ENCODE measurements around the gene CLCF1. TPM values are rescaled to one million over a fixed set of nuclear protein-coding genes. Genes with fewer than 3 reads are reported as not detected.
A peak's percentile ranks its signal among the peaks of the same experiment; 100 is the strongest.

Gene CLCF1
- total and polyA plus RNA-seq, 8 donors = 1.3 to 11.2 (median 2.6) TPM

- DNase-seq (peak in 3 of 6 donors; percentile 55 to 70 (median 67)), ATAC-seq (peak; percentile 79 to 87 (median 86)), FAIRE-seq (no peak)
- intact Hi-C loops (cut with DNase I) = loop anchor here in 1 of 3 donors (5.0 kb wide), 1 partner anchor 36 kb away; no protein-coding TSS in a partner anchor
- TF ChIP-seq, protein P1, sequence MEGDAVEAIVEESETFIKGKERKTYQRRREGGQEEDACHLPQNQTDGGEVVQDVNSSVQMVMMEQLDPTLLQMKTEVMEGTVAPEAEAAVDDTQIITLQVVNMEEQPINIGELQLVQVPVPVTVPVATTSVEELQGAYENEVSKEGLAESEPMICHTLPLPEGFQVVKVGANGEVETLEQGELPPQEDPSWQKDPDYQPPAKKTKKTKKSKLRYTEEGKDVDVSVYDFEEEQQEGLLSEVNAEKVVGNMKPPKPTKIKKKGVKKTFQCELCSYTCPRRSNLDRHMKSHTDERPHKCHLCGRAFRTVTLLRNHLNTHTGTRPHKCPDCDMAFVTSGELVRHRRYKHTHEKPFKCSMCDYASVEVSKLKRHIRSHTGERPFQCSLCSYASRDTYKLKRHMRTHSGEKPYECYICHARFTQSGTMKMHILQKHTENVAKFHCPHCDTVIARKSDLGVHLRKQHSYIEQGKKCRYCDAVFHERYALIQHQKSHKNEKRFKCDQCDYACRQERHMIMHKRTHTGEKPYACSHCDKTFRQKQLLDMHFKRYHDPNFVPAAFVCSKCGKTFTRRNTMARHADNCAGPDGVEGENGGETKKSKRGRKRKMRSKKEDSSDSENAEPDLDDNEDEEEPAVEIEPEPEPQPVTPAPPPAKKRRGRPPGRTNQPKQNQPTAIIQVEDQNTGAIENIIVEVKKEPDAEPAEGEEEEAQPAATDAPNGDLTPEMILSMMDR (IDR thresholded peaks at IDR 0.05) = peak; percentile 28 to 52 (median 47)
- Histone ChIP-seq H3K36me3 (no peaks in the 10 kb centered on the region), H3K4me1 (peaks cover 20 to 32% (median 23%) of the 10 kb centered on the region in 3 donors), H3K27me3 (no peaks in the 10 kb centered on the region), H3K9me3 (no peaks in the 10 kb centered on the region), H3K4me3 (no peak overlapping the region), H3K27ac (peak overlapping the region; percentile 51 to 74 (median 70))
- 33 to 34% methylated on average over 7 of the region's 7 CpGs for WGBS, 2 donors
Measured at GRCh38 chr11:67345920-67346819, 27.2 kb downstream of the CLCF1 start.

DNA sequence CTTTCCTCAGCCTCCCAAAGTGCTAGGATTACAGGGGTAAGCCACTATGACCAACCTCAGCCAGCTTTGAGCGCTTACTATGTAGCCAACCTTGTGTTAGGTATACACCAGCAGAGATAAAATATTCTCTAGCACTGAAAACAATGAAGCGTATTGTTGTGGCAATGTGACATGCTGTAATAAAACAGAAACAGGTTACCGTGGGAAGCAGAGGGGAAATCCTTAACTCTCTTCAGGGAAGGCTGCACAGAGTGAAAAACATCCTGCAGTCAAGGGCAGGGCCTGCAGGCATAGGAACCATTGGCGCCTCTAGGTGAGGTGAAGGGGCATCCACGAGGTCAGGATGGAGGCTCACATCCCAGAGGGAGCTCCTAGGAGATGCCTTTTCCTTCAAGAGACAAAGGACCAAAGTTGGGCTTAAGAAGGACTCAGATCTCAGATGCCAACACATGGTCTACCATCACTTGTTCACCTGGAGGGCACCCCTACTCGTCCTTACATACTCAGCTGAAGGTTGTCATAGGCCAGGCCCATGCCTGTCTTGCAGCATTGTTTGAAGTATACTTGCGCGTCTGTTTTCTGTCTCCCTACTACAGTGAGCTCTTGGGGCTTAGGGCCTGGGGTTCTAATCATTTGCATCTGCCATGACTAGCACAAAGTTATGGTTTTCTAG is 28.0 kb downstream of the CLCF1 start:
- intact Hi-C loops (cut with DNase I) = loop anchor here in 1 of 3 donors (5.0 kb wide), 1 partner anchor 37 kb away; no protein-coding TSS in a partner anchor
- Histone ChIP-seq H3K9me3 (no peaks in the 10 kb centered on the region), H3K4me1 (peaks cover 17 to 27% (median 18%) of the 10 kb centered on the region in 3 donors), H3K4me3 (no peak overlapping the region), H3K27ac (peak overlapping the region; percentile 51 to 74 (median 70)), H3K27me3 (no peaks in the 10 kb centered on the region), H3K36me3 (no peaks in the 10 kb centered on the region)
- 50% methylated on average over 8 of the region's 8 CpGs for WGBS, 2 donors
- DNase-seq (no peak), FAIRE-seq (no peak), ATAC-seq (peak; percentile 26 to 67 (median 49))
- TF ChIP-seq, protein P1 (IDR thresholded peaks at IDR 0.05) = no peak

GRCh38 chr11:67344264-67344663 is 29.1 kb downstream of the CLCF1 start:
- Histone ChIP-seq H3K4me1 (peaks cover 17 to 27% (median 18%) of the 10 kb centered on the region in 3 donors), H3K4me3 (no peak overlapping the region), H3K27ac (peak overlapping the region in 3 of 4 donors; percentile 68 to 74 (median 73)), H3K27me3 (no peaks in the 10 kb centered on the region), H3K9me3 (no peaks in the 10 kb centered on the region), H3K36me3 (no peaks in the 10 kb centered on the region)
- FAIRE-seq = no peak
- no peak for DNase-seq
- intact Hi-C loops (cut with DNase I) = no loop called here
- TF ChIP-seq, protein P1 (IDR thresholded peaks at IDR 0.05) = no peak
- 86 to 89% methylated on average over 4 of the region's 4 CpGs for WGBS, 2 donors
- no peak for ATAC-seq

DNA sequence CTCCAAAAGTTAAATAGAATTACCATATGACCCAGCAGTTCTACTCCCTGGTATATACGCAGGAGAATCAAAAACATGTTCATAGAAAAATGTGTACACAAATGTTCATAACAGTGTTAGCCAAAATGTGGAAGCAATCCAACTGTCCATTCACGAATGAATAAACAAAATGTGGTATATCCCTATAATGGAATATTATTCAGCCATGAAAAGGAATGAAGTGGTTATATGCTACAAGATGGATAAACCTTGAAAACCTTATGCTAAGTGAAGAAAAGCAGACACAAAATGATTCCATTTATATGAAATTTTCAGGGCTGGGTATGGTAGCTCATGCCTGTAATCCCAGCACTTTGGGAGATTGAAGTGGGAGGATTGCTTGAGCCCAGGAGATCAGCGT is 36.1 kb downstream of the CLCF1 start:
- no peak for DNase-seq
- no peaks in the 10 kb centered on the region for H3K4me1 ChIP-seq
- H3K36me3 ChIP-seq = peaks cover 0 to 4% (median 0%) of the 10 kb centered on the region in 3 donors
- ATAC-seq = no peak
- intact Hi-C loops (cut with DNase I) = no loop called here
- TF ChIP-seq, protein P1 (IDR thresholded peaks at IDR 0.05) = no peak
- no peaks in the 10 kb centered on the region for H3K27me3 ChIP-seq
- no peak overlapping the region for H3K27ac ChIP-seq
- WGBS, 2 donors = 95% methylated on average over 3 of the region's 3 CpGs
- FAIRE-seq = no peak
- no peak overlapping the region for H3K4me3 ChIP-seq
- H3K9me3 ChIP-seq = no peaks in the 10 kb centered on the region

Measured in pancreas (tissue), 10 donors.